ENCODE results near the gene KRT33B.

DNA sequence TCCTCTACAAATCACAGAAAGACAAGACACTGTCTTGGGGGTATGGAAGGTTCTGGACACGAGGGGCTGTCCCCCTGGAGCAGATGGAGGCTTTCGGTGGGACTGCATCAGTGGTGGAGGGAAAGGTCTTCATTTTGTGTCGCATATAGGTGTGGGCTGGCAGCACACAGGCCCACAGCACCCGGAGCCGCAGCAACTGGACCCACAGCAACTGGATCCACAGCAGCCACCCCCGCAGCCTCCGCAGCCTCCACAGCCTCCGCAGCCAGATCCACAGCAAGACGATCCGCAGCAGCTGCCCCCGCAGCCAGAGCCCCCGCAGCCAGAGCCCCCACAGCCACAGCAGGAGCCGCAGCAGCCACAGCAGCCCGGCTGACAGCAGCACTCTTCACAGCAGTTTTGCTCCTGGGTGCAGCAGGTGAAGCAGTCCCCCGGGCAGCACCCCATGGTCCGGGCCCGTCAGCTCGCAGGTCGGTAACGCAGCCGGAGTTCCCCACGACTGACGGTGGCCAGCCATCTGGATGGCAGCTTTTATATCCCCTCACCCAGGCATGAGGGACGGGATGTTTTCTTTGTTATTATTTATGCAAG lies 54.3 kb downstream of the KRT33B start, which contains the start of gene KRTAP17-1:
- TF ChIP-seq ARNTL (CRISPR knock-in tag; IDR thresholded peaks at IDR 0.05; ENCODE audit: borderline replicate concordance, low read depth) (no peak), ZC3H10 (CRISPR knock-in tag; IDR thresholded peaks at IDR 0.05) (no peak), ZFP3 (CRISPR knock-in tag; IDR thresholded peaks at IDR 0.05) (no peak), ESRRG (CRISPR knock-in tag; IDR thresholded peaks at IDR 0.05) (no peak), ZFP30 (CRISPR knock-in tag; IDR thresholded peaks at IDR 0.05) (no peak), GLIS3 (CRISPR knock-in tag; IDR thresholded peaks at IDR 0.05) (no peak), TOX (CRISPR knock-in tag; IDR thresholded peaks at IDR 0.05; ENCODE audit: borderline replicate concordance) (no peak), CSDC2 (CRISPR knock-in tag; IDR thresholded peaks at IDR 0.05) (no peak), BACH2 (CRISPR knock-in tag; IDR thresholded peaks at IDR 0.05; ENCODE audit: borderline replicate concordance) (no peak)
- TF ChIP-seq, protein P1, sequence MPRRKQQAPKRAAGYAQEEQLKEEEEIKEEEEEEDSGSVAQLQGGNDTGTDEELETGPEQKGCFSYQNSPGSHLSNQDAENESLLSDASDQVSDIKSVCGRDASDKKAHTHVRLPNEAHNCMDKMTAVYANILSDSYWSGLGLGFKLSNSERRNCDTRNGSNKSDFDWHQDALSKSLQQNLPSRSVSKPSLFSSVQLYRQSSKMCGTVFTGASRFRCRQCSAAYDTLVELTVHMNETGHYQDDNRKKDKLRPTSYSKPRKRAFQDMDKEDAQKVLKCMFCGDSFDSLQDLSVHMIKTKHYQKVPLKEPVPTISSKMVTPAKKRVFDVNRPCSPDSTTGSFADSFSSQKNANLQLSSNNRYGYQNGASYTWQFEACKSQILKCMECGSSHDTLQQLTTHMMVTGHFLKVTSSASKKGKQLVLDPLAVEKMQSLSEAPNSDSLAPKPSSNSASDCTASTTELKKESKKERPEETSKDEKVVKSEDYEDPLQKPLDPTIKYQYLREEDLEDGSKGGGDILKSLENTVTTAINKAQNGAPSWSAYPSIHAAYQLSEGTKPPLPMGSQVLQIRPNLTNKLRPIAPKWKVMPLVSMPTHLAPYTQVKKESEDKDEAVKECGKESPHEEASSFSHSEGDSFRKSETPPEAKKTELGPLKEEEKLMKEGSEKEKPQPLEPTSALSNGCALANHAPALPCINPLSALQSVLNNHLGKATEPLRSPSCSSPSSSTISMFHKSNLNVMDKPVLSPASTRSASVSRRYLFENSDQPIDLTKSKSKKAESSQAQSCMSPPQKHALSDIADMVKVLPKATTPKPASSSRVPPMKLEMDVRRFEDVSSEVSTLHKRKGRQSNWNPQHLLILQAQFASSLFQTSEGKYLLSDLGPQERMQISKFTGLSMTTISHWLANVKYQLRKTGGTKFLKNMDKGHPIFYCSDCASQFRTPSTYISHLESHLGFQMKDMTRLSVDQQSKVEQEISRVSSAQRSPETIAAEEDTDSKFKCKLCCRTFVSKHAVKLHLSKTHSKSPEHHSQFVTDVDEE (CRISPR knock-in tag; IDR thresholded peaks at IDR 0.05): no peak
- TF ChIP-seq, protein P2, sequence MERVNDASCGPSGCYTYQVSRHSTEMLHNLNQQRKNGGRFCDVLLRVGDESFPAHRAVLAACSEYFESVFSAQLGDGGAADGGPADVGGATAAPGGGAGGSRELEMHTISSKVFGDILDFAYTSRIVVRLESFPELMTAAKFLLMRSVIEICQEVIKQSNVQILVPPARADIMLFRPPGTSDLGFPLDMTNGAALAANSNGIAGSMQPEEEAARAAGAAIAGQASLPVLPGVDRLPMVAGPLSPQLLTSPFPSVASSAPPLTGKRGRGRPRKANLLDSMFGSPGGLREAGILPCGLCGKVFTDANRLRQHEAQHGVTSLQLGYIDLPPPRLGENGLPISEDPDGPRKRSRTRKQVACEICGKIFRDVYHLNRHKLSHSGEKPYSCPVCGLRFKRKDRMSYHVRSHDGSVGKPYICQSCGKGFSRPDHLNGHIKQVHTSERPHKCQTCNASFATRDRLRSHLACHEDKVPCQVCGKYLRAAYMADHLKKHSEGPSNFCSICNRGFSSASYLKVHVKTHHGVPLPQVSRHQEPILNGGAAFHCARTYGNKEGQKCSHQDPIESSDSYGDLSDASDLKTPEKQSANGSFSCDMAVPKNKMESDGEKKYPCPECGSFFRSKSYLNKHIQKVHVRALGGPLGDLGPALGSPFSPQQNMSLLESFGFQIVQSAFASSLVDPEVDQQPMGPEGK (CRISPR knock-in tag; IDR thresholded peaks at IDR 0.05; ENCODE audit: borderline replicate concordance): no peak

Data from SK-N-SH treated with all-trans-retinoic acid at 6 μM for 48 hours (cell line).